IMR-90 (cell line): ENCODE results near the gene CCR6. TPM values are rescaled to one million over a fixed set of nuclear protein-coding genes. Genes with fewer than 3 reads are reported as not detected.
"Not testable (repeated sequence)": the region's sequence is repeated elsewhere in the genome, so short reads cannot be mapped to it uniquely, and the experiment has no call there.

Experiments
- ATAC-seq: fragments of 200-7000 bp; cut with Tn5 transposase; 2 replicates; pipeline ENCODE4 v1.9.1; 2020; ENCODE audit warnings: low read depth, mild to moderate bottlenecking, moderate library complexity
- BruUV-seq: library from RNA; stranded (reverse); fragments of 400-500 nt; replicated peaks from 2 replicates; lab custom pipeline; 2021; lab: Mats Ljungman, UMichigan
- CTCF ChIA-PET: fragments of 300-600 bp; formaldehyde crosslinking; extraction: SDS; loops from one replicate; lab custom pipeline; 2021; ENCODE audit warnings: antibody characterized with exemption; lab: Yijun Ruan, JAX
- POLR2A ChIA-PET: fragments of 300-600 bp; sonication (Branson Sonifier 250); formaldehyde crosslinking; loops from one replicate; lab custom pipeline; 2022; ENCODE audit warnings: antibody characterized with exemption; ENCODE audit not compliant: unreplicated experiment; lab: Charles Lee
- DNase-seq: peaks from one replicate; pipeline ENCODE4 v3.0.0; 2013
- H2AFZ ChIP-seq: replicated peaks from 2 replicates; pipeline ENCODE3; 2013; ENCODE audit warnings: low read length, mild to moderate bottlenecking; ENCODE audit not compliant: poor library complexity
- H2AK5ac ChIP-seq: 2 replicates; pipeline ENCODE4 v1.6.1; 2013; ENCODE audit warnings: low read depth, low read length, inconsistent platforms
- H2AK9ac ChIP-seq: replicated peaks from 2 replicates; pipeline ENCODE3; 2013; ENCODE audit warnings: mild to moderate bottlenecking, low read depth, low read length, moderate library complexity; ENCODE audit not compliant: poor library complexity
- H2BK120ac ChIP-seq: 2 replicates; pipeline ENCODE4 v1.6.1; 2013; ENCODE audit warnings: low read depth, low read length, inconsistent platforms
- H2BK15ac ChIP-seq: 3 replicates; pipeline ENCODE4 v1.6.1; 2013; ENCODE audit warnings: low read depth, low read length, inconsistent platforms
- H2BK20ac ChIP-seq: 2 replicates; pipeline ENCODE4 v1.6.1; 2013; ENCODE audit warnings: low read depth, mild to moderate bottlenecking, inconsistent platforms, low read length, moderate library complexity
- H2BK5ac ChIP-seq: 2 replicates; pipeline ENCODE4 v1.6.1; 2013; ENCODE audit warnings: mild to moderate bottlenecking, low read depth, low read length, inconsistent platforms; ENCODE audit not compliant: poor library complexity, severe bottlenecking
- H3K14ac ChIP-seq: replicated peaks from 2 replicates; pipeline ENCODE4 v1.6.1; 2013; ENCODE audit warnings: low read depth, low read length, inconsistent platforms
- H3K18ac ChIP-seq: 2 replicates; pipeline ENCODE4 v1.6.1; 2013; ENCODE audit warnings: low read depth, low read length, control low read depth
- H3K23ac ChIP-seq: 2 replicates; pipeline ENCODE4 v1.6.1; 2013; ENCODE audit warnings: low read depth, low read length, inconsistent platforms
- H3K27ac ChIP-seq: 2 replicates; pipeline ENCODE4 v1.5.1; 2013; ENCODE audit warnings: mild to moderate bottlenecking, control low read depth, low read length; ENCODE audit not compliant: insufficient read depth
- H3K27me3 ChIP-seq: 2 replicates; pipeline ENCODE4 v1.6.1; 2013; ENCODE audit warnings: low read length; ENCODE audit not compliant: control insufficient read depth, insufficient read depth
- H3K36me3 ChIP-seq: 2 replicates; pipeline ENCODE4 v1.6.1; 2013; ENCODE audit warnings: low read length, mixed read lengths; ENCODE audit not compliant: control insufficient read depth, insufficient read depth
- H3K4ac ChIP-seq: 2 replicates; pipeline ENCODE4 v1.6.1; 2013; ENCODE audit warnings: low read depth, low read length, inconsistent platforms
- H3K4me1 ChIP-seq: 2 replicates; pipeline ENCODE4 v1.6.1; 2013; ENCODE audit warnings: low read length, mixed read lengths; ENCODE audit not compliant: control insufficient read depth, insufficient read depth
- H3K4me2 ChIP-seq: 2 replicates; pipeline ENCODE4 v1.6.1; 2013; ENCODE audit warnings: low read depth, mild to moderate bottlenecking, control low read depth, low read length, moderate library complexity
- H3K4me3 ChIP-seq: 2 replicates; pipeline ENCODE4 v1.5.1; 2013; ENCODE audit warnings: low read depth, mild to moderate bottlenecking, control low read depth, low read length, moderate library complexity; ENCODE audit not compliant: insufficient read depth
- H3K56ac ChIP-seq: 2 replicates; pipeline ENCODE4 v1.6.1; 2013; ENCODE audit warnings: low read length, inconsistent platforms; ENCODE audit not compliant: insufficient read depth; ENCODE audit errors: extremely low read depth
- H3K79me1 ChIP-seq, 2 experiments: 2 replicates each; pipeline ENCODE4 v1.6.1; 2013; ENCODE audit warnings: low read length in 2 of 2, inconsistent platforms in 1 of 2, low read depth in 1 of 2
- H3K9ac ChIP-seq: 2 replicates; pipeline ENCODE4 v1.6.1; 2013; ENCODE audit warnings: low read depth, low read length, control low read depth
- H3K9me1 ChIP-seq: 2 replicates; pipeline ENCODE4 v1.6.1; 2013; ENCODE audit warnings: low read length, inconsistent platforms; ENCODE audit not compliant: insufficient read depth
- H3K9me3 ChIP-seq: 2 replicates; pipeline ENCODE4 v1.6.1; 2013; ENCODE audit warnings: low read length; ENCODE audit not compliant: control insufficient read depth, insufficient read depth
- H4K20me1 ChIP-seq: 2 replicates; pipeline ENCODE4 v1.6.1; 2013; ENCODE audit warnings: low read length, inconsistent platforms; ENCODE audit not compliant: insufficient read depth
- H4K5ac ChIP-seq: 2 replicates; pipeline ENCODE4 v1.6.1; 2013; ENCODE audit warnings: mild to moderate bottlenecking, low read depth, low read length, control low read depth
- H4K8ac ChIP-seq, 2 experiments: 2 replicates each; pipeline ENCODE4 v1.6.1; 2013; ENCODE audit warnings: low read depth in 2 of 2, low read length in 2 of 2, control low read depth in 1 of 2, inconsistent platforms in 1 of 2
- H4K91ac ChIP-seq: 2 replicates; pipeline ENCODE4 v1.6.1; 2013; ENCODE audit warnings: low read depth, low read length, inconsistent platforms; ENCODE audit not compliant: insufficient read depth
- WGBS, 2 experiments: methylation state at CpG; one replicate each; pipeline versions ENCODE4 v1.1.5 to v1.1.7; 2013; ENCODE audit warnings: missing lambda C conversion rate in 2 of 2; ENCODE audit not compliant: insufficient read length in 1 of 2; ENCODE audit errors: extremely low coverage in 2 of 2; 5-methylcytosine and 5-hydroxymethylcytosine counted together
- dilution Hi-C: fragments of 300-500 bp; cut with HindIII; formaldehyde crosslinking; loops from one replicate; pipeline ENCODE4 v1.14.3; 2018; ENCODE audit warnings: low sequenced_read_pairs; ENCODE audit not compliant: unreplicated experiment
- in situ Hi-C: fragments of 300-500 bp; cut with MboI; formaldehyde crosslinking; loops from 3 replicates; pipeline ENCODE4 v1.14.3; 2019; ENCODE audit warnings: low sequenced_read_pairs, inconsistent platforms, mixed read lengths
- intact Hi-C: fragments of 100-400 bp; cut with micrococcal nuclease; formaldehyde crosslinking; loops from 2 replicates; pipeline ENCODE4 v1.10.0; 2022
- polyA plus RNA-seq, 3 experiments: library from polyadenylated mRNA; depleted of rRNA; stranded (reverse); fragments of >200 nt; gene quantifications; 2 replicates each; pipeline ENCODE4 v1.2.3, GENCODE V29; 2012; ENCODE audit warnings: low replicate concordance in 1 of 3
- total RNA-seq: library from RNA; depleted of rRNA; stranded (reverse); fragments of >200 nt; gene quantifications from 2 replicates; pipeline ENCODE4 v1.2.3, GENCODE V29; 2012

The CCR6 gene
- total and polyA plus RNA-seq, 2 of the 4 experiments (the other 2 are of a cell fraction) = not detected

- in situ Hi-C loops = not testable (repeated sequence)
Observed at GRCh38 chr6:167167699-167168098, 44.8 kb downstream of the CCR6 start.

DNA sequence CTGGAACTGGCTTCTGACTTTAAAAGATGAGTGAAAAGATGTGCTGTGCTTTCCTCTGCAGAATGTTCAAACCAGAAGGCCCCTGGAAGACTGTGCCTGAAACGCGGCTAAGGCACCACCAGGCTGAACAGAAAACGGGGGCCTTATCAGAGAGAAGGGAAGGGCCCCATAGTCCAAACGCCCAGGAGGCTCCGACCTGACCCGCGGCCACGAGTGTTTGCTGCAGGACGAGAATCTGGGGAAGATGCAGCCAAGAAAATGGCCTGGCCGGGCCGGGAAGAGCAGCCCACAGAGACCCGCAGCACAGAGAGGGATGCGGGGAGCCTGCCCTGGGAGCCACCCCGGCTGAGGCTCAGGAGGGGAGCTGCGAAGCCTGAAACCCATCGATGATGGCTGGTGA, 45.4 kb downstream of the CCR6 start:
- H3K79me1 ChIP-seq, intact Hi-C loops, H3K14ac ChIP-seq, H3K27ac ChIP-seq, H4K91ac ChIP-seq, H3K4me2 ChIP-seq, H3K4me3 ChIP-seq, H4K8ac ChIP-seq, H4K20me1 ChIP-seq, H3K27me3 ChIP-seq, H2AK5ac ChIP-seq, H3K9me3 ChIP-seq, CTCF ChIA-PET, H3K23ac ChIP-seq, H3K18ac ChIP-seq, H3K4me1 ChIP-seq, H3K9ac ChIP-seq, H2BK20ac ChIP-seq, H2BK120ac ChIP-seq, POLR2A ChIA-PET, H3K9me1 ChIP-seq, H3K4ac ChIP-seq, H2AFZ ChIP-seq, H4K5ac ChIP-seq, H2BK15ac ChIP-seq, H3K56ac ChIP-seq, in situ Hi-C loops, BruUV-seq, H3K36me3 ChIP-seq, H2BK5ac ChIP-seq, H2AK9ac ChIP-seq, ATAC-seq, DNase-seq, dilution Hi-C loops: not testable (repeated sequence)
- WGBS, 2 experiments = no CpG with 5 or more reads among the region's 16 CpGs

More at GRCh38 chr6:167167699-167168098, 44.8 kb downstream of the CCR6 start:
- H3K4me2 ChIP-seq, H4K5ac ChIP-seq, ATAC-seq, POLR2A ChIA-PET, H3K36me3 ChIP-seq, H3K23ac ChIP-seq, H3K4me3 ChIP-seq, H3K9me1 ChIP-seq, H3K9ac ChIP-seq, dilution Hi-C loops, H2AK9ac ChIP-seq, H4K91ac ChIP-seq, H3K4ac ChIP-seq, H3K4me1 ChIP-seq, H2BK120ac ChIP-seq, H2BK20ac ChIP-seq, H3K14ac ChIP-seq, H4K20me1 ChIP-seq, H2BK15ac ChIP-seq, H2AK5ac ChIP-seq, H2AFZ ChIP-seq, H3K27ac ChIP-seq, H4K8ac ChIP-seq, H3K9me3 ChIP-seq, H3K18ac ChIP-seq, BruUV-seq, DNase-seq, H3K79me1 ChIP-seq, CTCF ChIA-PET, H2BK5ac ChIP-seq, intact Hi-C loops, H3K27me3 ChIP-seq, H3K56ac ChIP-seq: not testable (repeated sequence)
- WGBS, 2 experiments = no CpG with 5 or more reads among the region's 10 CpGs
